Measurements from ENCODE around the gene CCDC9B.

The CCDC9B gene

DNA sequence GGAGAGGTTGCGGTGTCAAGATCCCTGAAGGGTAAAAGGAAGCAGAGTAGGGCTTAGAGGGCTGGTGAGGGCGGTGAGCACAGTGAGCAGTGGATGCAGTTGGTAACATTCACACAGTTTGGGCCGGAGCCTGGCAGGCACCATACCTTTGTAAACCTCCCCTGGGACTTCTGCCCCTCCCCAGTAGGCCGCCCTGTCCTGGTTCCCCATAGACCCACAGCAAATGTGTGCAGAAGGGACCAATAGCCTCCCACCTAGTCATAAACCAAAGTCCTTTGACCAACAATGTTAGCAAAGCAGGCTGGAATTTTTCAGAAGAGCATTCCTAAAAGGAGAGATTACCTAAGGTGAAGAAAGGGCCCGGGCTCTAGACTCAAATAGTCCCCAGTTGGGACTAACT, 8.4 kb upstream of the CCDC9B start:
- Histone ChIP-seq H3K4me3 (ENCODE audit: low read length) (no peak overlapping the region), H3K27me3 (ENCODE audit: insufficient read depth, low read length) (peaks cover 12% of the 10 kb centered on the region; the same call in 1 of the 2 replicates), H3K4me1 (ENCODE audit: insufficient read depth, low read length) (peaks cover 4% of the 10 kb centered on the region), H3K27ac (ENCODE audit: low read length) (no peak overlapping the region), H3K36me3 (ENCODE audit: insufficient read depth, low read depth, low read length) (no peaks in the 10 kb centered on the region), H3K9me3 (ENCODE audit: insufficient read depth, low read depth, low read length) (no peaks in the 10 kb centered on the region), H3K9ac (ENCODE audit: low read depth, low read length) (no peak overlapping the region)

DNA sequence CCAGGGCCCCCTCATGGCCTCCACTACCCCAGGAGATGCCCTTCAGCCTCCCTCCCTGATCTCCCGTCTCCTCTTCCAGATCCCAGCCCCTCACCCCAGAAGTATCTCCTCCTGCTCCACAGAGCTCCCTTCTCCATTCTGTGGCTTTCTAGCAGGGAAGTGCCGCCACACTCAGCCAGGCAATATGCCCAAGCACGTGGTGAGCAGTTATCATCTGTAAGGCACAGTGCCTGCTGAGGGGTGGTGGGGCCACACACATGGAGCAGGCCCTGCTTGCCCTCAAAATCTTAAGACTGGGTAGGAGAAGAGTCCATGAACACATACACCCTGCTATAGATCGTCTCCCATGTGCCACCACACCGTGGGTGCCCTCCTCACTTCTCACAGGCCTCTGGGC, 7.7 kb upstream of the CCDC9B start:
- H3K9me3 ChIP-seq (ENCODE audit: insufficient read depth, low read depth, low read length): no peaks in the 10 kb centered on the region
- H3K4me3 ChIP-seq (ENCODE audit: low read length): no peak overlapping the region
- H3K4me1 ChIP-seq (ENCODE audit: insufficient read depth, low read length): no peaks in the 10 kb centered on the region
- H3K27me3 ChIP-seq (ENCODE audit: insufficient read depth, low read length): 0 out of 2 replicates have a peak, but pooled peaks cover 5% of the 10 kb centered on the region
- H3K9ac ChIP-seq (ENCODE audit: low read depth, low read length): no peak overlapping the region
- no peak overlapping the region for H3K27ac ChIP-seq (ENCODE audit: low read length)
- no peaks in the 10 kb centered on the region for H3K36me3 ChIP-seq (ENCODE audit: insufficient read depth, low read depth, low read length)

DNA sequence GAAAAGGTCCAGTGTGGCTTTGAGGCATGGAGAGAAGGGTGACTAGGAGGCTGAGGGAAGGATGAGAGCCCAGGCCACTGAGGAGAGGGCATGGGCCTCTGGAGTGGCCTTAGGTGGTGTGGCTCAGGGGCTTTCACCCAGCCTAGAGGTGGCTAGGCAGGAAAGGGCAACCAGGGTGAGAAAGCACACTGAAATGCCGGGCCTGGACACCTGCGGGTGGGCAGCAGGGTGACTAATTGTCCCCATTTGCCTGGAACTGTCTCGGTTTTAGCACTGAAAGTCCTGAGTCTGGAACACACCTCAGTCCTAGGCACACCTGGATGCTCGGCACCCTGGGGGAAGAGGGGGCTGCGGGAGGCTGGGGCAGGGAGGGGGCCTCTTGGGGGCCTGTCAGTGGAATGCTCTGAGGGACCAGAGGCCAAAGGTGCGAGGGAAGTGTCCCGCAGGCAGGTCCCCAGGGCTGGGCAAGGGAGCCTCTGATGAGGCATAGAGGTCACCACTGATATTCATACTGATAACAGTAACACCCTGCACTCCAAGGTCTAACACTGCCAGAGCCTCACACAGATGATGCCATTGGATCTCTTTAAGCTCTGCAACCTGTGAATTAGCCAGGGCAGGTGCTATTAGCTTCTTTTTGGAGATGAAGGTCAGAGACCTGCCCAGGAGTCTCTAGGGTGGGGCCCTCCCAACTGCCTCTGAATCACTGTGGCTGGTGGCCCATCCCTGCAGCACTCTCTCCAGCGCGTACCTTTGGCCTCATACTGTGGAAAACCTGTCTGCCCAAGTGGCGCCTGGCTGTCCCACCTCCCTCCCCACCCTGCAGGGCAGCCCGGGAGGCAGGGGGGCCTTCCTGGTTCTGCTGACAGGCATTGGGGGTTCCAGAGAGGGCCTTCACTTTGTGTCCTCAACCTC, 7.1 kb upstream of the CCDC9B start:
- no peaks in the 10 kb centered on the region for H3K36me3 ChIP-seq (ENCODE audit: insufficient read depth, low read depth, low read length)
- no peaks in the 10 kb centered on the region for H3K9me3 ChIP-seq (ENCODE audit: insufficient read depth, low read depth, low read length)
- no peak overlapping the region for H3K9ac ChIP-seq (ENCODE audit: low read depth, low read length)
- no peak overlapping the region for H3K27ac ChIP-seq (ENCODE audit: low read length)
- no peaks in the 10 kb centered on the region for H3K4me1 ChIP-seq (ENCODE audit: insufficient read depth, low read length)
- H3K4me3 ChIP-seq (ENCODE audit: low read length): no peak overlapping the region
- no peaks in the 10 kb centered on the region for H3K27me3 ChIP-seq (ENCODE audit: insufficient read depth, low read length)

DNA sequence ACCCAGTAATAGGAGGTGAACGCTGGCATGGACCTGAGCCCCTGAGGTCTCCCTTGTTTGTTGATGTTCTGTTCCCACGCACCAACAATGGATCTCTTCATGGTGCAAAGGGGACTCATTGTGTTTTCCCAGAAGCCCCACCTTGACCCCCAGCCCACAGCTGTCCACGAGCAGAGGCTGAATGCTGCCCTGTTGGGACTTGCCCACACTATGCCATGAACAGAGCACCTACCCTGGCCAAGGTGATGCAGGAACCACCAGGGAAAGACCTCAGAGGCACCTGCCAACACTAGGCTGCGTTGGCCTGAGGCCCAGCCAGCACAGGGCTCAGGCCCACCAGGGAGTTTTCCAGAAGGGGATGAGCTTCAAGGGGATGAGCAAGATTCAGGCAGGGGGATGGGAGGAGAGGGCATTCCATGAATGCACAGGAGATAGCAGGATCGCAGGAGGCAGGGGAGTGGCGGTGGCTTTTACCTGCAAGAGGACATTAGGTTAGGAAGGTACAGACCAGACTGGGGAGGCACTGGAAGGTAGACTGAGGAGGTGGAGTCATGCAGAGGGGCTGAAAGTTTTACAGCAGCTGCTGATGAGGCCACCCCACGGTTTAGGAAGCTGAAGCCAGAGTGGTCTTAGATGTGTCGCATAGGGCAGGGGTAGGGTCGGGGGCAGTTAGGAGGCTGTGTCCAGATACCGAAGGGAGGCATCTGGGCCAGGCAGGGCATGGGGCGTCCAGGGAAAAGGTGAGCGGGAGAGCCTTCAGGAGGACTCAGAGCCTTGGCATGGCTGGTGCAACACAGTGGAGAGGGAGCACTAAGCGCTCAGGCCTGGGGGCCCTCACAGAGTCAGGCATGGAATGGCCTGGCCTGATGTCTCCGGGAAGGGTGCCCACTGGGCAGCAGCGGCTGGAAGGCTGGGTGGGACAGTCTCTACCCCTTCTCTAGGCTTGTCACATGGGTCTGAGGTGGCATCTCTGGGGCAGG, 6.1 kb upstream of the CCDC9B start:
- H3K27ac ChIP-seq (ENCODE audit: low read length): no peak overlapping the region

DNA sequence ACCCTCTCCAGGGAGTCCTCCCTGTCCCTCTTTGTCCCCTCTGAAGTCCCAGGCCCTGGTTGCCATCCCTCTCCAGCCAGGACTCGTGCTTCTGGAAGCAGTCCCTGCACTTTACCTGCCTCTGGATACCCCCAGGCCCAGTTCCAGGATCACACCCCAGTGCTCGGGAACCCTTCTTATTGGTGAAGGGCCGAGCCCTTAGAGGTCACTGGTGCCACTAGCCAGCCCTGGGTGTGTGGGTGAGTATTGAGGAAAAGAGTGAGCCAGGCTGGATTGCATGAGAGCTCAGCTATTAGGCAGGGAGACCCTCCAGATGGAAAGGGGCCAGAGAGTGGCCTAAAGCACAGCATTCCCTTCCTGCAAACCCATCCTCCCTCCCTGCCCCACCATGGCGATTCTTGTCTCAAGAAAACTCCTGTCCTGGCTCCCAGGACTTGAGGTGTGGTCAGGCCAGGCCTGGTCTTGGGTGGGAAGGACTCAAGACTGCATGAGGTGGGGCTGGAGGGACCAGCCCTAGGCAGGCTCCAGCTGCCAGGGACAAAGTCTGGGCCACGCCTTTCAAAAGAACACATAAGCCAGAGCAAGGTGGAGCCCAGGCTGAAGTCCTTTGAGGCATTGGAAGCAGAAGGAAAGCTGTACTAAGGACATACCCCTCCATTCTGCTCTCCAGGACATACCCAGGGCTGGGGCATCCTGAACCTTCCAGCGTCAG, 5.3 kb upstream of the CCDC9B start:
- Histone ChIP-seq H3K27ac (ENCODE audit: low read length) (no peak overlapping the region), H3K4me1 (ENCODE audit: insufficient read depth, low read length) (no peaks in the 10 kb centered on the region), H3K9me3 (ENCODE audit: insufficient read depth, low read depth, low read length) (no peaks in the 10 kb centered on the region)

More for the DNA sequence above, 6.1 kb upstream of the CCDC9B start:
- Histone ChIP-seq H3K9me3 (ENCODE audit: insufficient read depth, low read depth, low read length) (no peaks in the 10 kb centered on the region), H3K27me3 (ENCODE audit: insufficient read depth, low read length) (no peaks in the 10 kb centered on the region), H3K4me1 (ENCODE audit: insufficient read depth, low read length) (no peaks in the 10 kb centered on the region), H3K36me3 (ENCODE audit: insufficient read depth, low read depth, low read length) (no peaks in the 10 kb centered on the region), H3K4me3 (ENCODE audit: low read length) (no peak overlapping the region), H3K9ac (ENCODE audit: low read depth, low read length) (no peak overlapping the region)

DNA sequence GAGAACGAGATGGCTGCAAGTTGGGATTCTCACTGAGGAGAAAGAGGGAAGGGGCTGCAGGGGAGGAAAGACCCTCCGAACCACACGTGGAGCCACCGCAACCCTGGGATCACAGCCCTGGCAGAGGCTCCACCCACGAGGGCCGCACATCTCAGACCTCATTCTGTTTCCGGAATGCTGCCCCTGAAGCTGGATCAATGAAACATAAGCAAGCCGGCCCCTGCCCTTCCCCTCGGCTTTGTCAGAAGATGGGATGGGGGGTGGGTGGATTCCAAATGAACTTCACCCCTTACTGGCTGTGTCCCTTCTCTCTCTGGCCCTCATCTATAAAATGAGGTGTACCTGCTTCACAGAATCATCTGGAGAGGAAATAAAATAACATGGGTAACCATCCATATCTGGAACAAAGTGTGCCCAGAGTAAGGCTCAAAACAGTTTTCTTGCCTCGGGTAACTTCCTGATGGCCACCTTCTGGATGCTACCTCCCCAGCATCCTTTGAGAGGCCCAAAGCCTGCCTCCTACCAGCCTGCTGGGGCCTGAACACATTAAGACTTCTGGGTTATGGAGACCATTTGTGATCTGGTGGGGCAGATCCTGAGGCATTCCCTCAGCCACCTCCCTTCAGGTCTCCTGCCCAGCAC, 4.6 kb upstream of the CCDC9B start:
- no peaks in the 10 kb centered on the region for H3K9me3 ChIP-seq (ENCODE audit: insufficient read depth, low read depth, low read length)
- no peaks in the 10 kb centered on the region for H3K36me3 ChIP-seq (ENCODE audit: insufficient read depth, low read depth, low read length)
- H3K4me1 ChIP-seq (ENCODE audit: insufficient read depth, low read length): peaks cover 3% of the 10 kb centered on the region; the same call in 1 of the 2 replicates
- no peak overlapping the region for H3K4me3 ChIP-seq (ENCODE audit: low read length)
- no peak overlapping the region for H3K27ac ChIP-seq (ENCODE audit: low read length)
- no peak overlapping the region for H3K9ac ChIP-seq (ENCODE audit: low read depth, low read length)
- H3K27me3 ChIP-seq (ENCODE audit: insufficient read depth, low read length): no peaks in the 10 kb centered on the region

More for the DNA sequence above, 5.3 kb upstream of the CCDC9B start:
- no peak overlapping the region for H3K4me3 ChIP-seq (ENCODE audit: low read length)
- H3K27me3 ChIP-seq (ENCODE audit: insufficient read depth, low read length): no peaks in the 10 kb centered on the region
- H3K9ac ChIP-seq (ENCODE audit: low read depth, low read length): no peak overlapping the region
- no peaks in the 10 kb centered on the region for H3K36me3 ChIP-seq (ENCODE audit: insufficient read depth, low read depth, low read length)

DNA sequence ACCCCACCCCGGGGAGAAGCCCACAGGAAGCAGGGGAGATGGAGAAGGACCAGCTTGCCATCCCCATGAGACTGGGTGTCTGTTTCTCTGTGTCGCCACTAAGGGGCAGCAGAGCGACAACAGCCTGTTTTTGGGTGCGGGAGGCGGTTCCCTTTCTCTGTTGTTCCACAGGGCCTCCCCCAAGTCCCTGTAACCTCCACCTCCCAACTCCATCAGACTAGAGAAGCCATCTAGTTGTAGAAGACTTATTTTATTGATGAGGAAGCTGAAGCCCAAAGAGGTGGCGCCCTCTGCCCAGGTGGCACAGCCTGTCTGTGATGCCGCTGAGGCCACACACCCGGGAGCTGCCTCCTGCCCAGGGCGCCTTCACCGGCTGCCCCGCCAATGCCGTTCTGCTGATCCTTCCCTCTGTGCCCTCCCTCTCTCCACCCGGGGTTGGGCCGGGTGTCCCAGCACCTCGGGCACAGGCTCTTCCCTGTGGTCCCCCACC, 3.9 kb upstream of the CCDC9B start:
- Histone ChIP-seq H3K9ac (ENCODE audit: low read depth, low read length) (no peak overlapping the region), H3K9me3 (ENCODE audit: insufficient read depth, low read depth, low read length) (no peaks in the 10 kb centered on the region), H3K4me3 (ENCODE audit: low read length) (no peak overlapping the region), H3K27ac (ENCODE audit: low read length) (no peak overlapping the region), H3K4me1 (ENCODE audit: insufficient read depth, low read length) (peaks cover 4% of the 10 kb centered on the region; the same call in 1 of the 2 replicates), H3K27me3 (ENCODE audit: insufficient read depth, low read length) (no peaks in the 10 kb centered on the region), H3K36me3 (ENCODE audit: insufficient read depth, low read depth, low read length) (no peaks in the 10 kb centered on the region)

DNA sequence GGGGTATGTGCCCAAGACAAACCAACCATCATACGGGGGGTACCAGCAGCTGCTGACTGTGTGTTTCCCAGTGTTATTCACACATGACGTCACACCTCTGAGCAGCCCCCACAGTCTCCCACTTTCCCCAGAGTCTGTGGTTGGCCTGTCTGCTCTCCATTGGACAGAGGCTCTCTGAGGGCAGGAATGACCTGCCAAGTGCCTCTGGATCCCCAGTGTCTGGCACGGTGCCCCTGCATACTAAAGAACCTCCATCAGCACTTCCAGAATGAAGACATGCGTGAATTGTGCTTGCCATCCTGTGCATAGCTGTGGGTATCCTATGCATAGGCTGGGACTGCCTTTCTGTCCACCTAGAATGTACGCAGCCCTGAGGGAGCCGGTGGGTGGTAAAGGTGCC, 3.5 kb upstream of the CCDC9B start:
- Histone ChIP-seq H3K27me3 (ENCODE audit: insufficient read depth, low read length) (no peaks in the 10 kb centered on the region), H3K9me3 (ENCODE audit: insufficient read depth, low read depth, low read length) (no peaks in the 10 kb centered on the region), H3K4me3 (ENCODE audit: low read length) (no peak overlapping the region), H3K27ac (ENCODE audit: low read length) (no peak overlapping the region), H3K36me3 (ENCODE audit: insufficient read depth, low read depth, low read length) (no peaks in the 10 kb centered on the region), H3K4me1 (ENCODE audit: insufficient read depth, low read length) (peaks cover 4% of the 10 kb centered on the region; the same call in 1 of the 2 replicates), H3K9ac (ENCODE audit: low read depth, low read length) (no peak overlapping the region)

DNA sequence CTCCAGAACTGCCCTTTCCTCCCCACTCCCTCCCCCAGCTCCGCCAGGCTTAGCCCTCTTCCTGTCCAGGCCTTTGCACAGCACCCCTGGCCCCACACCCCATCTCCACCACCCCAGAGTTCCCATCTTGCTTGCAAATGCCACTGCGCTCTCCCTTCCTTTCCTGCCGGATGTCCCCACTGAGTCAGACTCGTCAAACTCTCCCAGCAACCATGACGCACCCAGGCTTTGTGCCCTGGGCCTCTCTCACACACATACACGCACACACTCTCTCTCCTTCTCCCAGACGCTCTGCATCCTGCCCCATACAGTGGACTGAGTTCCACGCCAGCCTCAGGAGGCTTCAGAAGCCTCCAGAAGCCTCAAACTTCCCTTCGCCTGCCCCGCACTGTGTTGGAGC, 2.8 kb upstream of the CCDC9B start:
- Histone ChIP-seq H3K4me3 (ENCODE audit: low read length) (no peak overlapping the region), H3K4me1 (ENCODE audit: insufficient read depth, low read length) (peaks cover 4% of the 10 kb centered on the region; the same call in 1 of the 2 replicates), H3K27me3 (ENCODE audit: insufficient read depth, low read length) (no peaks in the 10 kb centered on the region), H3K9ac (ENCODE audit: low read depth, low read length) (no peak overlapping the region), H3K27ac (ENCODE audit: low read length) (no peak overlapping the region), H3K36me3 (ENCODE audit: insufficient read depth, low read depth, low read length) (no peaks in the 10 kb centered on the region), H3K9me3 (ENCODE audit: insufficient read depth, low read depth, low read length) (no peaks in the 10 kb centered on the region)

DNA sequence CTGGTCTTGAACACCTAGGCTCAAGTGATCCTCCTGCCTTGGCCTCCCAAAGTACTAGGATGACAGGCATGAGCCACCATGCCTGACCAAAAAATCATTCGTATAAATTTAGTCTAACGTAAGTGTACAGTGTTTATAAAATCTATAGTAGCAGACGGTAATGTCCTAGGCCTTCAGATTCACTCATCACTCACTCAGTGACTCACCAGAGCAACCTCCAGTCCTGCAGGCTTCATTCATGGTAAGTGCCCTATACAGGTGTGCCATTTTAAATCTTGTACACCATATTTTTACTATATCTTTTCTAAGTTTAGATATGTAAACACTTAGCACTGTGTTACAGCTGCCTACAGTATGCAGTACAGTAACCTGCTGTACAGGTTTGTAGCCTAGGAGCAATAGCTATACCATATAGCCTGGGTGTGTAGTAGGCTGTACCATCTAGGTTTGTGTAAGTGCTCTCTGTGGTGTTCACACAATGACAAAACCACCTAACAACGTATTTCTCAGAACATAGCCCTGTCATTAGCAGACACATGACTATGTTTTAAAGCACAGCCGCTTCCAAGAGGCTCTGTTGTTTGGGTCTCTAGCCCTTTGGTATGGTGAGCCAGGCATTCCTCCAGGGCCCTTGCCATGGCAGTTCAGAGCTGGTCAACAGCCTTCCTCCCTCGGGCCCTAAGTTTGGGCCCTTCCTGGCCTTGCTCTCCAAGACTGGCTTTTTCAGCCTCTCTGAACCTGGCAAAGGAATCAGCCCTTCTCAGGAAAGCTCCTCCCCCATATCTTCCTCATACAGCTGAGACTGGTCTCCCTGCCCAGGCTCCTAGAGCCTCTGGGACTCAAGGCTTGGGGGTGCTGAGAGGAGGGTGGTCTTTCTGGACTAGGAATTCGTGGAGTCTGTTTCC, 1.9 kb upstream of the CCDC9B start:
- Histone ChIP-seq H3K36me3 (ENCODE audit: insufficient read depth, low read depth, low read length) (no peaks in the 10 kb centered on the region), H3K4me3 (ENCODE audit: low read length) (no peak overlapping the region), H3K27me3 (ENCODE audit: insufficient read depth, low read length) (peaks cover under 1% of the 10 kb centered on the region; the same call in 1 of the 2 replicates), H3K9ac (ENCODE audit: low read depth, low read length) (no peak overlapping the region), H3K27ac (ENCODE audit: low read length) (no peak overlapping the region), H3K9me3 (ENCODE audit: insufficient read depth, low read depth, low read length) (no peaks in the 10 kb centered on the region), H3K4me1 (ENCODE audit: insufficient read depth, low read length) (peaks cover 7% of the 10 kb centered on the region; the same call in 1 of the 2 replicates)
